HEK293T (cell line): ENCODE results near the gene FAM219B.

Source experiments
- CTCF ChIA-PET: fragments of 350-600 bp; formaldehyde crosslinking; extraction: SDS; loops from one replicate; lab custom pipeline; 2021; ENCODE audit warnings: antibody characterized with exemption, inconsistent platforms; lab: Yijun Ruan, JAX
- POLR2A ChIA-PET: fragments of 350-600 bp; formaldehyde crosslinking; extraction: SDS; loops from one replicate; lab custom pipeline; 2020; ENCODE audit warnings: antibody characterized with exemption, inconsistent platforms; lab: Yijun Ruan, JAX
- DNase-seq: peaks from one replicate; pipeline ENCODE4 v3.0.0; 2012; ENCODE audit warnings: mixed read lengths; ENCODE audit errors: extremely low spot score
- ARNT ChIP-seq: fragments of 450-650 bp; IDR thresholded peaks from 2 replicates; pipeline ENCODE4 v1.6.1; 2017; ENCODE audit warnings: mild to moderate bottlenecking
- BHLHE40 ChIP-seq: fragments of 450-650 bp; IDR thresholded peaks from 2 replicates; pipeline ENCODE4 v1.6.1; 2016; ENCODE audit warnings: mild to moderate bottlenecking, moderate library complexity, borderline replicate concordance
- CTBP1 ChIP-seq: fragments of 450-650 bp; IDR thresholded peaks from 2 replicates; pipeline ENCODE4 v1.6.1; 2016; ENCODE audit warnings: borderline replicate concordance
- ELF4 ChIP-seq: fragments of 450-650 bp; IDR thresholded peaks from 2 replicates; pipeline ENCODE4 v1.6.1; 2017; ENCODE audit warnings: antibody characterized with exemption
- FOXA1 ChIP-seq: fragments of 450-650 bp; IDR thresholded peaks from 2 replicates; pipeline ENCODE4 v1.6.1; 2016; ENCODE audit warnings: mild to moderate bottlenecking
- FOXK2 ChIP-seq: fragments of 450-650 bp; IDR thresholded peaks from 2 replicates; pipeline ENCODE4 v1.6.1; 2016; ENCODE audit warnings: mild to moderate bottlenecking
- FOXM1 ChIP-seq: fragments of 450-650 bp; IDR thresholded peaks from 2 replicates; pipeline ENCODE4 v1.6.1; 2017; ENCODE audit warnings: mild to moderate bottlenecking, borderline replicate concordance
- HDGF ChIP-seq: fragments of 450-650 bp; IDR thresholded peaks from 2 replicates; pipeline ENCODE4 v1.6.1; 2017; ENCODE audit warnings: antibody characterized with exemption, borderline replicate concordance
- L3MBTL2 ChIP-seq: fragments of 450-650 bp; conservative IDR thresholded peaks from 2 replicates; pipeline ENCODE4 v1.6.1; 2016; ENCODE audit warnings: mild to moderate bottlenecking
- LEF1 ChIP-seq: fragments of 450-650 bp; IDR thresholded peaks from 2 replicates; pipeline ENCODE4 v1.6.1; 2017; ENCODE audit warnings: mild to moderate bottlenecking, borderline replicate concordance
- NFRKB ChIP-seq: fragments of 450-650 bp; IDR thresholded peaks from 2 replicates; pipeline ENCODE4 v1.6.1; 2016; ENCODE audit warnings: mild to moderate bottlenecking, moderate library complexity
- SP1 ChIP-seq: fragments of 450-650 bp; IDR thresholded peaks from 2 replicates; pipeline ENCODE4 v1.6.1; 2017
- SUZ12 ChIP-seq: fragments of 450-650 bp; IDR thresholded peaks from 2 replicates; pipeline ENCODE4 v1.6.1; 2016; ENCODE audit warnings: mild to moderate bottlenecking
- TARDBP ChIP-seq: fragments of 450-650 bp; IDR thresholded peaks from 2 replicates; pipeline ENCODE4 v1.6.1; 2016
- ZNF384 ChIP-seq: fragments of 450-650 bp; IDR thresholded peaks from 2 replicates; pipeline ENCODE4 v1.6.1; 2016
- TF ChIP-seq, protein P1 (sequence below): fragments of 450-650 bp; IDR thresholded peaks from 2 replicates; pipeline ENCODE4 v1.6.1; 2016

The FAM219B gene

DNA sequence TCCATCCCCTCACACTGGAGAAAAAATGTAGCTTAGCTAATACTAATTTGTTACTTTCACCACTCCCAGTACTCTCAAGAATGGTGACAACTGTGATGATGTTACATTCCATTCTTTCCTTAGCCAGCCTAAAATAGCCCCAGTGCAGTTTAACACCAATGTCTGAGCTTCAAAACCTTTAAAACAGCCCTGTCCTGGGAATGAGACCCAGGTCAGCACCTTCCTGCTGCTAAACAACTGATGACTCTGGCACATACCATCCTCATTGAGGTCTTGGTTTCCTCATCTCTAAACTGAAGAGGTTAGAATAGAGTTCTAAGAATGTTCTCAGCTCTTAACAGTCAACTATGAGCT lies 37.3 kb downstream of the FAM219B start:
- DNase-seq, result no peak
- ChIA-PET POLR2A (interaction anchor here (0.9 to 2.7 kb wide), 5 partner anchors 11 to 27 kb away, joined by 3 to 14 read pairs (median 4); partner anchors contain the start of genes MPI and ULK3), CTCF (interaction anchor here (0.7 kb wide), 1 partner anchor 13 kb away, joined by 3 read pairs; no protein-coding TSS in a partner anchor)
- no peak for TF ChIP-seq SP1
- TF ChIP-seq LEF1, result no peak
- no peak for TF ChIP-seq L3MBTL2
- TF ChIP-seq BHLHE40, result no peak
- TF ChIP-seq, protein P1, sequence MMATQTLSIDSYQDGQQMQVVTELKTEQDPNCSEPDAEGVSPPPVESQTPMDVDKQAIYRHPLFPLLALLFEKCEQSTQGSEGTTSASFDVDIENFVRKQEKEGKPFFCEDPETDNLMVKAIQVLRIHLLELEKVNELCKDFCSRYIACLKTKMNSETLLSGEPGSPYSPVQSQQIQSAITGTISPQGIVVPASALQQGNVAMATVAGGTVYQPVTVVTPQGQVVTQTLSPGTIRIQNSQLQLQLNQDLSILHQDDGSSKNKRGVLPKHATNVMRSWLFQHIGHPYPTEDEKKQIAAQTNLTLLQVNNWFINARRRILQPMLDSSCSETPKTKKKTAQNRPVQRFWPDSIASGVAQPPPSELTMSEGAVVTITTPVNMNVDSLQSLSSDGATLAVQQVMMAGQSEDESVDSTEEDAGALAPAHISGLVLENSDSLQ, result no peak
- TF ChIP-seq ZNF384, result no peak
- TF ChIP-seq TARDBP, result no peak
- no peak for TF ChIP-seq FOXK2
- no peak for TF ChIP-seq FOXA1
- no peak for TF ChIP-seq FOXM1
- no peak for TF ChIP-seq HDGF
- TF ChIP-seq NFRKB, result no peak
- no peak for TF ChIP-seq CTBP1
- TF ChIP-seq SUZ12, result no peak
- no peak for TF ChIP-seq ARNT
- TF ChIP-seq ELF4, result no peak

DNA sequence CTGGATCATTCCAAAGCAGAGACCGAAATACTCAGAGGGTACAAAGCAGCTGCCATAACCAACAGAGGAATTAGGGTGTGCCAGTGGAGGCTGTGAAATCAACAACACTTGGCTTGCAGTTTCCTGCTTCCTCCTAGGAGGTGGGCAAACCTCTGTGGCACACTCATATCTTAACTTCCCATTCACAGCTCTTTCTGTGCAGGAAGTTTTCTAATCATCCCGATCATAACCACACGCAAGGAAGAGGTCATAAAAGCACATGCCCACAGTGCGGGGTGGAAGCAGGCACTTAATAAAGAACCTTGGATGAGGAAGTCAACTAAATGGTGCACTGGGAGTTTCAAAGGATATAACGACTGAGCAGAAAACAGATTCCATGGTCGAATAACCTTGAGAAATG lies 38.6 kb downstream of the FAM219B start:
- TF ChIP-seq ZNF384 (no peak), NFRKB (no peak), LEF1 (no peak), L3MBTL2 (no peak), SUZ12 (no peak), ARNT (no peak), TARDBP (no peak), ELF4 (no peak)
- DNase-seq, result no peak
- ChIA-PET CTCF (interaction anchor here (2.0 kb wide), 1 partner anchor 34 kb away, joined by 6 read pairs; no protein-coding TSS in a partner anchor), POLR2A (no interaction called here)

DNA sequence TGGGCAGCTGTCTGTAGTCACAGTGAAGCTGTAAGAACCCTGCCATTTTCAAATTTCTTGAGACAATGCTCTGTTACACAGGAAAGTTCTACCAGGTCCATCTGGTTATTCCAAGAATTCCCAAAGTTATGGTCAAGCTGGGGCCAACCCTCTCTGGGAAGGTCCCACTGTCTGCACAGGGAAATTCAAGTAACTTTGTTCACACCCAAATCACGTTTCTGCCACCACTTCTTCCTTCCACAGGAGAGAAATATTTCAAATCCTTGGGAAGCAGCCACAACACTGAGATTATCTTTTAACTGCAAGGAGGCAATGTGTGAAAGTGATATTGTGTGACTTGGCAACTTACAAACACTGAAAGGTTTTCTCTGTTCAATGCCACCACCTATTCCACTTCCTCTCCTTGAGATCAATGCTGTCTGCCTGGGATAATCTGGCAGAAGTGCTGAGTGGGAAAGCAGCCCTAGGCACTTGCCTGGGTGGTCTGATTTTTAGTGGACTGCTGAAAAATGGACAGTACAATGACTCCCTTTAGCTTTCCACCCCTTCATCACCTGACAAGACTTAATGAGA lies 39.1 kb downstream of the FAM219B start:
- POLR2A ChIA-PET, result no interaction called here
- CTCF ChIA-PET, result interaction anchor here (2.0 kb wide), 1 partner anchor 34 kb away, joined by 6 read pairs; no protein-coding TSS in a partner anchor
- TF ChIP-seq ZNF384 (no peak), FOXM1 (no peak), FOXK2 (no peak), TARDBP (no peak), FOXA1 (no peak), SUZ12 (no peak), ARNT (no peak), L3MBTL2 (no peak), CTBP1 (no peak)
- TF ChIP-seq, protein P1, result no peak
- no peak for DNase-seq

DNA sequence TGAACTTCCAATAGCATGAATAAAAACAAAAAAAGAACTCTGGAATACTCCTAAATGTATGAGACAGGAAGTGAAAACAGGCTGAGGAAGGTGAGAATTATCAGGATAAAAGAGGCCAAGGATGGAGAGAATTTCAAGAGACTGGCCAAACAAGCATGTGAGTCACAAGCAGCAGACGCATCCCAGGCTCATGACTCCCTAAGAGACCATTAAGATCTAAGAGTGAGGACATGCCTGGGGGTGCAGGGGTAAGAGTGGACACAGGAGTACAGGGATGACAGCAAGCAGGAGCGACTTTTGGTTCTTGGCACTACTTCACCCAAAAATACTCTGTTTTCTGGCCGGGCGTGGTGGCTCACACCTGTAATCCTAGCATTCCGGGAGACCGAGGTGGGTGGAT lies 40.6 kb downstream of the FAM219B start:
- TF ChIP-seq HDGF (no peak), LEF1 (no peak), FOXA1 (no peak), TARDBP (no peak), CTBP1 (no peak)
- no peak for DNase-seq
- POLR2A ChIA-PET, result no interaction called here
- CTCF ChIA-PET, result interaction anchor here (0.5 to 2.0 kb wide), 2 partner anchors 36 to 487 kb away, joined by 3 to 6 read pairs; no protein-coding TSS in a partner anchor

DNA sequence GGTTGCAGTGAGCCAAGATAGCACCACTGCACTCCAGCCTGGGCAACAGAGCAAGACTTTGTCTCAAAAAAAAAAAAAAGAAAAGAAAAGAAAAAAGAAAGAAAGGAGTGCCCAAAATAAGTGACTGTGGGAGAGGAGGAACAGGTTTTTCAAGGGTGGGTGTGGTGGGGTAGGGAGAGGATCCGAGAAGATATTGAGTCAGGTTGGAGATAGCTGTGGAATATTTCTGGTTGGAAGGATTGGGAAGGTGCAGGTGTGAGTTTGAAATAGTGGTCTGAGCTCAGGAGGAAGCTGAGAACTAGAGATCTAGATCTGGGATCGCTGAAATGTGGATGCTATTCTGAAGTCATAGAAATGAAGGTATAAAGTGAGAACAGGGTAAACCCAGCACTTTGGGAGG lies 41.3 kb downstream of the FAM219B start:
- CTCF ChIA-PET, result no interaction called here

DNA sequence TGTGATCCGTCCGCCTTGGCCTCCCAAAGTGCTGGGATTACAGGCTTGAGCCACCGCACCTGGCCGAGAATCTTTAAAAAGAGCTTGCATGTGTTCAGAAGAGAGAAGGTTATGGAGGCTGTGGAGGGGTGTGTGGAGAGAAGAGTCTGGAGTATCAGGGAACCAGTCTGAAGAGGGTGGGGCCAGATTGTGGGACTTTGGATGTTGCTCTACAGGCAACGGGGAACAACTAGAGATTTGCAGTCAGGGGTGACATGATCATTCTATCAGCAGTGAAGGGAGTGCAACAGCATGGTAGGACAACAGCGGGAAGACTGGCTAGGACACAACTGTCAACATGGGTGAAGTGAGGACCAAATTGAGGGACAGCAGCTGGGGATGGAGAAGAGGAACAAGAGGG lies 42.4 kb downstream of the FAM219B start:
- no peak for TF ChIP-seq ELF4
- TF ChIP-seq L3MBTL2, result no peak
- TF ChIP-seq FOXA1, result no peak
- TF ChIP-seq HDGF, result no peak
- TF ChIP-seq, protein P1, result no peak
- TF ChIP-seq ARNT, result no peak
- no peak for TF ChIP-seq ZNF384
- TF ChIP-seq BHLHE40, result no peak
- TF ChIP-seq SP1, result no peak
- TF ChIP-seq FOXK2, result no peak
- no peak for TF ChIP-seq FOXM1
- TF ChIP-seq CTBP1, result no peak
- TF ChIP-seq NFRKB, result no peak
- TF ChIP-seq SUZ12, result no peak
- no peak for TF ChIP-seq TARDBP
- TF ChIP-seq LEF1, result no peak
- ChIA-PET POLR2A (no interaction called here), CTCF (interaction anchor here (0.6 kb wide), 1 partner anchor 95 kb away, joined by 4 read pairs; no protein-coding TSS in a partner anchor)

More for the DNA sequence above, 41.3 kb downstream of the FAM219B start:
- POLR2A ChIA-PET, result interaction anchor here (0.9 kb wide), 1 partner anchor 22 kb away, joined by 3 read pairs; the partner anchor contains the start of gene ULK3
- no peak for DNase-seq
- TF ChIP-seq L3MBTL2 (no peak), ELF4 (no peak), CTBP1 (no peak), BHLHE40 (no peak)

More for the DNA sequence above, 42.4 kb downstream of the FAM219B start:
- DNase-seq, result no peak
